ENCODE measurements around the gene FOXL2NB.

- TF ChIP-seq, protein P1, sequence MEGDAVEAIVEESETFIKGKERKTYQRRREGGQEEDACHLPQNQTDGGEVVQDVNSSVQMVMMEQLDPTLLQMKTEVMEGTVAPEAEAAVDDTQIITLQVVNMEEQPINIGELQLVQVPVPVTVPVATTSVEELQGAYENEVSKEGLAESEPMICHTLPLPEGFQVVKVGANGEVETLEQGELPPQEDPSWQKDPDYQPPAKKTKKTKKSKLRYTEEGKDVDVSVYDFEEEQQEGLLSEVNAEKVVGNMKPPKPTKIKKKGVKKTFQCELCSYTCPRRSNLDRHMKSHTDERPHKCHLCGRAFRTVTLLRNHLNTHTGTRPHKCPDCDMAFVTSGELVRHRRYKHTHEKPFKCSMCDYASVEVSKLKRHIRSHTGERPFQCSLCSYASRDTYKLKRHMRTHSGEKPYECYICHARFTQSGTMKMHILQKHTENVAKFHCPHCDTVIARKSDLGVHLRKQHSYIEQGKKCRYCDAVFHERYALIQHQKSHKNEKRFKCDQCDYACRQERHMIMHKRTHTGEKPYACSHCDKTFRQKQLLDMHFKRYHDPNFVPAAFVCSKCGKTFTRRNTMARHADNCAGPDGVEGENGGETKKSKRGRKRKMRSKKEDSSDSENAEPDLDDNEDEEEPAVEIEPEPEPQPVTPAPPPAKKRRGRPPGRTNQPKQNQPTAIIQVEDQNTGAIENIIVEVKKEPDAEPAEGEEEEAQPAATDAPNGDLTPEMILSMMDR (IDR thresholded peaks at IDR 0.05; ENCODE audit: insufficient read depth, low read depth, low read length) = peak; percentile 47
- TF ChIP-seq EZH2 (IDR thresholded peaks at IDR 0.05; ENCODE audit: insufficient read depth, low read length) = peak; percentile 25
Measured at GRCh38 chr3:138941259-138941885, 5.6 kb upstream of the FOXL2NB start.

Measured in astrocyte (in vitro differentiated cells and primary cell).